H1 (cell line): ENCODE results near the gene LRRC45. TPM values are rescaled to one million over a fixed set of nuclear protein-coding genes. Genes with fewer than 3 reads are reported as not detected.
A peak's percentile ranks its signal among the peaks of the same experiment; 100 is the strongest.

Source experiments
- CTCF ChIA-PET: fragments of 300-600 bp; sonication (Branson Sonifier 250); formaldehyde crosslinking; loops from one replicate; lab custom pipeline; 2021; ENCODE audit not compliant: partially characterized antibody; lab: Charles Lee
- POLR2A ChIA-PET: fragments of 300-600 bp; sonication (Branson Sonifier 250); formaldehyde crosslinking; loops from one replicate; lab custom pipeline; 2021; ENCODE audit warnings: inconsistent platforms; ENCODE audit not compliant: partially characterized antibody; lab: Charles Lee
- DNase-seq, 2 experiments: peaks; one replicate each; pipeline versions ENCODE4 v3.0.0 to v3.0.0-alpha.2; 2010 to 2022; ENCODE audit warnings: low spot score in 2 of 2, low read depth in 1 of 2, mixed read lengths in 1 of 2
- FAIRE-seq: peaks from 2 replicates; lab custom pipeline; 2011; peaks lifted over from hg19 to GRCh38; lab: Jason Lieb, UNC
- H2AFZ ChIP-seq: 2 replicates; pipeline ENCODE4 v1.8.1; 2012; ENCODE audit warnings: low read length, inconsistent platforms
- H2AK5ac ChIP-seq: 2 replicates; pipeline ENCODE4 v1.6.1; 2013; ENCODE audit warnings: low read depth, low read length
- H2BK120ac ChIP-seq: replicated peaks from 2 replicates; pipeline ENCODE3; 2013; ENCODE audit warnings: low read depth, low read length, inconsistent platforms
- H2BK12ac ChIP-seq: 2 replicates; pipeline ENCODE4 v1.6.1; 2013; ENCODE audit warnings: low read depth, low read length
- H2BK15ac ChIP-seq: 2 replicates; pipeline ENCODE4 v1.6.1; 2013; ENCODE audit warnings: low read length
- H2BK20ac ChIP-seq: 2 replicates; pipeline ENCODE4 v1.6.1; 2013; ENCODE audit warnings: low read length
- H2BK5ac ChIP-seq: 2 replicates; pipeline ENCODE4 v1.6.1; 2013; ENCODE audit warnings: low read depth, low read length
- H3K14ac ChIP-seq: 2 replicates; pipeline ENCODE4 v1.6.1; 2013; ENCODE audit warnings: inconsistent platforms; ENCODE audit not compliant: insufficient read length
- H3K18ac ChIP-seq: 2 replicates; pipeline ENCODE4 v1.6.1; 2013; ENCODE audit warnings: low read length; ENCODE audit errors: extremely low read depth
- H3K23ac ChIP-seq: 2 replicates; pipeline ENCODE4 v1.6.1; 2013; ENCODE audit warnings: inconsistent platforms; ENCODE audit not compliant: insufficient read length
- H3K23me2 ChIP-seq: 2 replicates; pipeline ENCODE4 v1.6.1; 2013; ENCODE audit warnings: low read depth, low read length
- H3K27ac ChIP-seq: 2 replicates; pipeline ENCODE4 v1.6.1; 2011; ENCODE audit warnings: low read depth, low read length, inconsistent platforms
- H3K27me3 ChIP-seq, 4 experiments: replicated peaks in 1 of 4; 1 replicate in 1 of 4; 2 replicates in 3 of 4; pipeline versions ENCODE4 v1.6.1 to v1.8.1; 2011 to 2013; ENCODE audit warnings: low read length in 3 of 4, mild to moderate bottlenecking in 3 of 4, inconsistent platforms in 2 of 4, mixed read lengths in 2 of 4, moderate library complexity in 1 of 4; ENCODE audit not compliant: control insufficient read depth in 3 of 4, insufficient read depth in 3 of 4; ENCODE audit errors: extremely low read depth in 1 of 4
- H3K36me3 ChIP-seq, 4 experiments: 2 replicates each; pipeline versions ENCODE4 v1.6.1 to v1.8.1; 2011 to 2013; ENCODE audit warnings: mild to moderate bottlenecking in 4 of 4, low read length in 3 of 4, moderate library complexity in 2 of 4, control low read depth in 1 of 4, inconsistent platforms in 1 of 4; ENCODE audit not compliant: insufficient read depth in 4 of 4, control insufficient read depth in 2 of 4
- H3K4ac ChIP-seq: replicated peaks from 2 replicates; pipeline ENCODE3; 2013; ENCODE audit warnings: low read length, low read depth, mixed read lengths, inconsistent platforms; ENCODE audit not compliant: insufficient read length
- H3K4me1 ChIP-seq, 4 experiments: replicated peaks in 1 of 4; 1 replicate in 1 of 4; 2 replicates in 3 of 4; pipeline versions ENCODE4 v1.6.1 to v1.8.1; 2011 to 2013; ENCODE audit warnings: low read length in 3 of 4, inconsistent platforms in 2 of 4, mixed read lengths in 1 of 4; ENCODE audit not compliant: insufficient read depth in 4 of 4, control insufficient read depth in 3 of 4
- H3K4me2 ChIP-seq, 2 experiments: 2 replicates each; pipeline versions ENCODE4 v1.6.1 to v1.8.1; 2011 to 2013; ENCODE audit warnings: low read depth in 2 of 2, low read length in 2 of 2, control low read depth in 1 of 2, inconsistent platforms in 1 of 2, mild to moderate bottlenecking in 1 of 2; ENCODE audit not compliant: insufficient read depth in 1 of 2
- H3K4me3 ChIP-seq, 4 experiments: fragments of 200-600, 300-600 bp in 1 of 4; sonication (generic), shearing (Covaris generic), sonication (Bioruptor Twin) in 1 of 4; 2 replicates each; pipeline versions ENCODE4 v1.5.1 to v1.8.1; 2011 to 2016; ENCODE audit warnings: low read length in 4 of 4, low read depth in 3 of 4, control low read depth in 2 of 4, inconsistent platforms in 2 of 4, mild to moderate bottlenecking in 2 of 4, mixed read lengths in 1 of 4, moderate library complexity in 1 of 4; ENCODE audit not compliant: insufficient read depth in 2 of 4; ENCODE audit errors: extremely low read depth in 1 of 4
- H3K56ac ChIP-seq: replicated peaks from 2 replicates; pipeline ENCODE3; 2013; ENCODE audit warnings: low read depth, mild to moderate bottlenecking, mixed read lengths, low read length, inconsistent platforms; ENCODE audit not compliant: insufficient read length
- H3K79me1 ChIP-seq: 2 replicates; pipeline ENCODE4 v1.6.1; 2013; ENCODE audit warnings: low read depth, low read length, control low read depth
- H3K79me2 ChIP-seq, 2 experiments: 2 replicates each; pipeline versions ENCODE4 v1.6.1 to v1.8.1; 2012 to 2013; ENCODE audit warnings: low read length in 2 of 2, mild to moderate bottlenecking in 2 of 2, inconsistent platforms in 1 of 2; ENCODE audit not compliant: insufficient read depth in 2 of 2, control insufficient read depth in 1 of 2
- H3K9ac ChIP-seq, 4 experiments: replicated peaks in 1 of 4; 1 replicate in 1 of 4; 2 replicates in 3 of 4; pipeline versions ENCODE4 v1.6.1 to v1.8.1; 2011 to 2013; ENCODE audit warnings: low read depth in 3 of 4, low read length in 3 of 4, control low read depth in 2 of 4, mild to moderate bottlenecking in 2 of 4, moderate library complexity in 2 of 4, inconsistent platforms in 1 of 4; ENCODE audit errors: extremely low read depth in 1 of 4
- H3K9me3 ChIP-seq, 2 experiments: 2 replicates each; pipeline versions ENCODE4 v1.6.1 to v1.8.1; 2012 to 2013; ENCODE audit warnings: mild to moderate bottlenecking in 2 of 2, moderate library complexity in 2 of 2, control low read depth in 1 of 2, inconsistent platforms in 1 of 2, low read depth in 1 of 2, low read length in 1 of 2, mixed read lengths in 1 of 2; ENCODE audit not compliant: insufficient read depth in 2 of 2
- H4K20me1 ChIP-seq, 2 experiments: replicated peaks in 1 of 2; 2 replicates each; pipeline versions ENCODE3 to v1.8.1; 2011 to 2013; ENCODE audit warnings: inconsistent platforms in 2 of 2, low read length in 2 of 2, mild to moderate bottlenecking in 1 of 2; ENCODE audit not compliant: insufficient read depth in 2 of 2, control insufficient read depth in 1 of 2
- H4K5ac ChIP-seq: 2 replicates; pipeline ENCODE4 v1.6.1; 2013; ENCODE audit warnings: low read length, low read depth, mixed read lengths, inconsistent platforms; ENCODE audit not compliant: insufficient read length
- H4K8ac ChIP-seq: 2 replicates; pipeline ENCODE4 v1.8.0; 2013; ENCODE audit warnings: mild to moderate bottlenecking, moderate library complexity, low read length, inconsistent platforms; ENCODE audit not compliant: insufficient read depth; ENCODE audit errors: extremely low read depth
- H4K91ac ChIP-seq: replicated peaks from 2 replicates; pipeline ENCODE3; 2013; ENCODE audit warnings: low read length, mixed read lengths, inconsistent platforms; ENCODE audit not compliant: insufficient read length
- ATF3 ChIP-seq: IDR thresholded peaks from 2 replicates; pipeline ENCODE4 v1.6.1; 2011; ENCODE audit warnings: low read depth, mild to moderate bottlenecking, low read length; ENCODE audit not compliant: insufficient read depth
- CTBP2 ChIP-seq: IDR thresholded peaks from 2 replicates; pipeline ENCODE4 v1.7.0; 2011; ENCODE audit warnings: borderline replicate concordance, mild to moderate bottlenecking, moderate library complexity, mixed read lengths, low read length; ENCODE audit not compliant: insufficient read depth, insufficient read length
- E2F6 ChIP-seq: IDR thresholded peaks from 2 replicates; pipeline ENCODE4 v1.6.1; 2012; ENCODE audit warnings: inconsistent platforms
- MAFK ChIP-seq: IDR thresholded peaks from 2 replicates; pipeline ENCODE4 v1.6.1; 2012; ENCODE audit warnings: low read depth, mild to moderate bottlenecking, improper control_type of control experiment, low read length
- NANOG ChIP-seq: IDR thresholded peaks from 2 replicates; pipeline ENCODE4 v1.6.1; 2011; ENCODE audit warnings: low read length, low read depth, mild to moderate bottlenecking, inconsistent platforms; ENCODE audit not compliant: insufficient read depth, poor library complexity, severe bottlenecking
- SRF ChIP-seq: IDR thresholded peaks from 2 replicates; pipeline ENCODE4 v1.6.1; 2011; ENCODE audit warnings: mild to moderate bottlenecking, low read depth, low read length, moderate library complexity
- WGBS, 2 experiments: shearing (Covaris generic) in 1 of 2; methylation state at CpG; one replicate each; pipeline versions ENCODE4 v1.1.6 to v1.1.7; 2013 to 2015; ENCODE audit warnings: low lambda C conversion rate in 2 of 2, mixed read lengths in 2 of 2, inconsistent platforms in 1 of 2, low coverage in 1 of 2, missing lambda C conversion rate in 1 of 2; ENCODE audit not compliant: insufficient replicate concordance in 2 of 2, insufficient coverage in 1 of 2, insufficient read length in 1 of 2; ENCODE audit errors: extremely low coverage in 1 of 2, missing lambda C conversion rate in 1 of 2; 5-methylcytosine and 5-hydroxymethylcytosine counted together
- polyA plus RNA-seq, 7 experiments: library from polyadenylated mRNA; depleted of rRNA in 3 of 7; stranded (reverse) in 5 of 7; unstranded in 2 of 7; fragments of >200 nt in 5 of 7; fragments of 200-250 nt in 2 of 7; gene quantifications; 1 replicate in 5 of 7; 2 replicates in 1 of 7; 4 replicates in 1 of 7; pipeline versions ENCODE4 v1.2.1 to v1.2.3, GENCODE V29; 2011 to 2013; ENCODE audit warnings: missing spikeins in 2 of 7, mixed read lengths in 2 of 7
- total RNA-seq: library from RNA; stranded (reverse); fragmentation: NEBNext Ultra II Directional; extraction: Animal tissue kit (Norgen Biotek cat#: 25700); gene quantifications from 2 replicates; pipeline ENCODE4 v1.2.1, GENCODE V29; 2021

The LRRC45 gene
- total and polyA plus RNA-seq, 2 of the 8 experiments (the other 6 are each of a cell fraction or from before 2014, with no cell fraction given) = 11.5 to 29.0 TPM

- CTCF ChIA-PET = interaction anchor here (1.3 to 3.2 kb wide), 13 partner anchors 10 to 126 kb away, joined by 3 to 20 read pairs (median 6); partner anchors contain the start of gene MAFG
- H2BK120ac ChIP-seq = no peak overlapping the region
- 92% methylated on average over 27 of the region's 39 CpGs; no CpG with 5 or more reads in 1 of the 2 experiments for whole genome bisulfite sequencing, 2 experiments
- no peak for TF ChIP-seq MAFK
- TF ChIP-seq CTBP2 = no peak
- TF ChIP-seq SRF = no peak
- TF ChIP-seq ATF3 = no peak
- TF ChIP-seq NANOG = no peak
- no peak for TF ChIP-seq E2F6
Measured at GRCh38 chr17:81994593-81995462, 28.3 kb upstream of the LRRC45 start.

More at GRCh38 chr17:81994593-81995462, 28.3 kb upstream of the LRRC45 start:
- Histone ChIP-seq H3K79me1 (peaks cover 5% of the 10 kb centered on the region), H2AFZ (no peak overlapping the region), H3K27ac (0 out of 2 replicates have a peak overlapping the region, but pooled peaks have one; percentile 34), H3K4me1 (peaks cover 0 to 31% (median 27%) of the 10 kb centered on the region in 4 experiments; a peak in 6 of 7 replicates), H2BK12ac (0 out of 2 replicates have a peak overlapping the region, but pooled peaks have one; percentile 17), H4K5ac (no peak overlapping the region), H4K20me1 (peaks cover 3 to 15% of the 10 kb centered on the region in 2 experiments), H3K36me3 (no peaks in the 10 kb centered on the region), H3K23me2 (no peaks in the 10 kb centered on the region), H4K91ac (no peak overlapping the region), H2BK5ac (0 out of 2 replicates have a peak overlapping the region, but pooled peaks have one; percentile 52), H3K27me3 (no peaks in the 10 kb centered on the region), H3K14ac (no peak overlapping the region), H2AK5ac (no peak overlapping the region), H3K79me2 (no peaks in the 10 kb centered on the region; a peak in 1 of 4 replicates), H3K18ac (no peak overlapping the region), H2BK15ac (no peak overlapping the region), H3K56ac (no peak overlapping the region), H3K23ac (no peak overlapping the region), H2BK20ac (no peak overlapping the region), H3K9me3 (no peaks in the 10 kb centered on the region), H3K4ac (no peak overlapping the region), H3K9ac (no peak overlapping the region), H3K4me3 (no peak overlapping the region), H4K8ac (peak overlapping the region; percentile 80), H3K4me2 (no peak overlapping the region)
- peak in 1 of 2 experiments; percentile 46 for DNase-seq
- no peak for FAIRE-seq
- POLR2A ChIA-PET = interaction anchor here (1.1 to 1.4 kb wide), 3 partner anchors 9 to 74 kb away, joined by 3 read pairs; no protein-coding TSS in a partner anchor
